ENCODE results near the gene PLCB4. TPM values are rescaled to one million over a fixed set of nuclear protein-coding genes. Genes with fewer than 3 reads are reported as not detected.

PLCB4 gene
- total RNA-seq, 1 donor from 2014 or later: 59.6 TPM

GRCh38 chr20:9388813-9389161 is 319.9 kb downstream of the PLCB4 start:
- H3K4me3 ChIP-seq (ENCODE audit: low read depth, low read length): no peak overlapping the region
- DNase-seq (ENCODE audit: low read depth): no peak
- TF ChIP-seq, protein P1, sequence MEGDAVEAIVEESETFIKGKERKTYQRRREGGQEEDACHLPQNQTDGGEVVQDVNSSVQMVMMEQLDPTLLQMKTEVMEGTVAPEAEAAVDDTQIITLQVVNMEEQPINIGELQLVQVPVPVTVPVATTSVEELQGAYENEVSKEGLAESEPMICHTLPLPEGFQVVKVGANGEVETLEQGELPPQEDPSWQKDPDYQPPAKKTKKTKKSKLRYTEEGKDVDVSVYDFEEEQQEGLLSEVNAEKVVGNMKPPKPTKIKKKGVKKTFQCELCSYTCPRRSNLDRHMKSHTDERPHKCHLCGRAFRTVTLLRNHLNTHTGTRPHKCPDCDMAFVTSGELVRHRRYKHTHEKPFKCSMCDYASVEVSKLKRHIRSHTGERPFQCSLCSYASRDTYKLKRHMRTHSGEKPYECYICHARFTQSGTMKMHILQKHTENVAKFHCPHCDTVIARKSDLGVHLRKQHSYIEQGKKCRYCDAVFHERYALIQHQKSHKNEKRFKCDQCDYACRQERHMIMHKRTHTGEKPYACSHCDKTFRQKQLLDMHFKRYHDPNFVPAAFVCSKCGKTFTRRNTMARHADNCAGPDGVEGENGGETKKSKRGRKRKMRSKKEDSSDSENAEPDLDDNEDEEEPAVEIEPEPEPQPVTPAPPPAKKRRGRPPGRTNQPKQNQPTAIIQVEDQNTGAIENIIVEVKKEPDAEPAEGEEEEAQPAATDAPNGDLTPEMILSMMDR (conservative IDR thresholded peaks at IDR 0.05; ENCODE audit: low read depth, low read length): no peak

DNA sequence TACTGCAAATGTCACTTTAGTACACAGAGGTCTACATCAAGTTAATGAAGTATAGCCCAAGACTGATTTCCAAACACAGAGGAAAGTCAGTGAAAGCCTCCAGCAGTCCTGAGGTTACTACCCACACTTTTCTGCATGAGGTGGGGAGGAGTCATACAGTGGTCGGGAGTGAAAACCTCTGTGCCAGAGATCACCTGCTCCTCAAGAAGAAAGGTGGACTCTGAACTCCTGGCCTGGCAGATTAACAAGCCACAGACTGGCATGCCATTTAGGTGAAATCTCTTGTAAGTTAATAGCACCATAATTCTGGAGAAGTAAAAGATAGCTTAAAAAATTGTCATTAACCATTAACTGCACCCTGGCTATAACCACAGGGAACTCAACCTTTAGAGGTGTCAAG is 320.5 kb downstream of the PLCB4 start:
- no peak overlapping the region for H3K4me3 ChIP-seq (ENCODE audit: low read depth, low read length)
- peak; percentile 47 for DNase-seq (ENCODE audit: low read depth)
- TF ChIP-seq, protein P1 (conservative IDR thresholded peaks at IDR 0.05; ENCODE audit: low read depth, low read length): no peak

- TF ChIP-seq, protein P1 (conservative IDR thresholded peaks at IDR 0.05; ENCODE audit: low read depth, low read length): no peak
Measured at GRCh38 chr20:9390441-9390840, 321.6 kb downstream of the PLCB4 start.

DNA sequence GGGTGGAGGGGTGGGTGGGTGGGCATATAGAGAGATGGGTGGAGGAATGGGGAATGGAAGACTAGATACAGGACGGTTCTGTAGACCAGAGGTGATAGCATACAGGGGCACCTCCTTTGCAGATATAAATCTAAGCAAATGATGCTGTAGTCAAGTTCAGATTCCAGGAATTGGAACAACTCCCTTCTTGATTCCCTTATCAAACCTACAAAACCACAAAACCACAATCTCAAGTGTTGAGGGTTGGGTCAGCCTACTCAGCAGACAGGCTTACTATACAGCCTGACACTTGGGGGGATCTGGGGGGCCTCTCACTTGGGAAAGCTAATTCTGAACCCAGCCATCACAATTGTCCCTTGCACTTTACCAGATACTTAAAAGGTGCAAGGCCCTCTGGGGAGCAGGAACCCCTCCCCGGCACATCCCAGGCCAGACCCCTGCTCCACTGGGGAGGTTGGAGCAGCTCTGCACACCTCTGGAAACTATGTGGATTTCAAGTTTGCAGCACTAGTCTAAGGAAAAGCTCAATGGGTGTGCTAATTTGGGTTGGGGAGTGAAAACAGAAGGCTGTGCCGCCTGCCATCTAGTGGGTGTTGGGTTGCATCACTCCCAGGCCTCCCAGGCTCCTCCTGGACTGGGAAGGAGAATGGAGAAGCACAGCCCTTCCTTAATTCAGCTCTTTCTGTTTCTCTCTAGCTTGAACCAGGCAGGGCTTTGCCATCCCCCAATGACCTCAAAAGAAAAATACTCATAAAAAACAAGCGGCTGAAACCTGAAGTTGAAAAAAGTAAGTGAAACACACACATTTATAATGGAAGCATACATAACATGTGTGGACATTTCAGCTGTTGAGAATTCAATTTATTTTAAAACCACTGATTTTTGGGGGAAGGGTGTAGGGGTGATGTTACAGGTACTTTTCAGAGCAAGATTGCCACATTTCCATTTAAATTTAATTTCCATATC is 324.3 kb downstream of the PLCB4 start:
- no peak overlapping the region for H3K4me3 ChIP-seq (ENCODE audit: low read depth, low read length)
- no peak for DNase-seq (ENCODE audit: low read depth)
- TF ChIP-seq, protein P1 (conservative IDR thresholded peaks at IDR 0.05; ENCODE audit: low read depth, low read length): peak; percentile 70

More at GRCh38 chr20:9390441-9390840, 321.6 kb downstream of the PLCB4 start:
- H3K4me3 ChIP-seq (ENCODE audit: low read depth, low read length): no peak overlapping the region
- no peak for DNase-seq (ENCODE audit: low read depth)

DNA sequence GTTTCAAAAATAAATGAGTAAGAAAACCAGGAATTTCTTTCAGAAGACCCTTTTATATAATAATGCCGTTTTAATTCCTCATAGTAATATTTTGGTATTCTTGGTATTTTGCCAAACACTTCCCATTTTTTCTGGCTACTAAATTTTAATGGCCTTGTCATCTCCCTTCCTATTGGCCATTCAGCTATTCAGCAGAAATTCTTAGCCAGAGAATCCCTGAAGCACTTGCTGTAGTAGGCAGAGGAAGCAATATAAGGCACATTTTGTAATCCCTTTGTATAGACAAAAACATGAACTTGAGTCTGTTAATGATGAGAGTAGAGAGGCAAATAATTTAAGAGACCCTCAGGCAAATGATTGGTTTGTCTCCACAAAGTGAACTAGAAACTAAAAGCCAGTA is 327.1 kb downstream of the PLCB4 start:
- TF ChIP-seq, protein P1 (conservative IDR thresholded peaks at IDR 0.05; ENCODE audit: low read depth, low read length): no peak
- DNase-seq (ENCODE audit: low read depth): no peak
- no peak overlapping the region for H3K4me3 ChIP-seq (ENCODE audit: low read depth, low read length)

- H3K4me3 ChIP-seq (ENCODE audit: low read depth, low read length): no peak overlapping the region
- TF ChIP-seq, protein P1 (conservative IDR thresholded peaks at IDR 0.05; ENCODE audit: low read depth, low read length): no peak
- DNase-seq (ENCODE audit: low read depth): no peak
Measured at GRCh38 chr20:9397928-9398327, 329.0 kb downstream of the PLCB4 start.

- no peak for DNase-seq (ENCODE audit: low read depth)
- TF ChIP-seq, protein P1 (conservative IDR thresholded peaks at IDR 0.05; ENCODE audit: low read depth, low read length): no peak
- H3K4me3 ChIP-seq (ENCODE audit: low read depth, low read length): no peak overlapping the region
Measured at GRCh38 chr20:9398882-9399281, 330.0 kb downstream of the PLCB4 start.
